CD14-positive monocyte (primary cell): ENCODE data around the gene ZBTB32. TPM values are rescaled to one million over a fixed set of nuclear protein-coding genes. Genes with fewer than 3 reads are reported as not detected.
A peak's percentile ranks its signal among the peaks of the same experiment; 100 is the strongest.

Source experiments
- DNase-seq, 3 donors: peaks; one replicate each; pipeline ENCODE4 v3.0.0-alpha.2; 2011 to 2022
- H2AFZ ChIP-seq: 2 replicates; pipeline ENCODE4 v1.6.0; 2012; ENCODE audit warnings: mild to moderate bottlenecking, low read depth, low read length, inconsistent platforms; ENCODE audit not compliant: insufficient read depth, poor library complexity, severe bottlenecking
- H3K27ac ChIP-seq, 2 donors: 1 replicate in 1 of 2; 2 replicates in 1 of 2; pipeline ENCODE4 v1.5.1; 2012 to 2013; ENCODE audit warnings: low read length in 2 of 2, control low read depth in 1 of 2, inconsistent platforms in 1 of 2, low read depth in 1 of 2, mild to moderate bottlenecking in 1 of 2
- H3K27me3 ChIP-seq, 2 donors: one replicate each; pipeline versions ENCODE4 v1.6.0 to v1.6.1; 2011 to 2013; ENCODE audit warnings: low read length in 2 of 2; ENCODE audit not compliant: control insufficient read depth in 2 of 2, insufficient read depth in 2 of 2
- H3K36me3 ChIP-seq, 2 donors: replicated peaks in 1 of 2; 1 replicate in 1 of 2; 2 replicates in 1 of 2; pipeline versions ENCODE4 v1.5.1 to v1.6.1; 2012 to 2013; ENCODE audit warnings: low read length in 2 of 2, control low read depth in 1 of 2, inconsistent platforms in 1 of 2, mild to moderate bottlenecking in 1 of 2; ENCODE audit not compliant: insufficient read depth in 2 of 2, control insufficient read depth in 1 of 2
- H3K4me1 ChIP-seq, 2 donors: 1 replicate in 1 of 2; 2 replicates in 1 of 2; pipeline versions ENCODE4 v1.5.1 to v1.6.1; 2012 to 2013; ENCODE audit warnings: low read length in 2 of 2, control low read depth in 1 of 2, inconsistent platforms in 1 of 2, mild to moderate bottlenecking in 1 of 2, moderate library complexity in 1 of 2; ENCODE audit not compliant: insufficient read depth in 2 of 2, control insufficient read depth in 1 of 2
- H3K4me2 ChIP-seq: replicated peaks from 2 replicates; pipeline ENCODE3; 2012; ENCODE audit warnings: low read length, moderate library complexity, mild to moderate bottlenecking; ENCODE audit not compliant: poor library complexity, severe bottlenecking; ENCODE audit errors: extremely low read depth
- H3K4me3 ChIP-seq, 3 experiments: fragments of 200-600 bp in 1 of 3; sonication (generic) in 1 of 3; replicated peaks in 1 of 3; 1 replicate in 2 of 3; 2 replicates in 1 of 3; pipeline ENCODE4 v1.5.1; 2011 to 2013; ENCODE audit warnings: low read length in 3 of 3, mild to moderate bottlenecking in 3 of 3, control low read depth in 2 of 3, low read depth in 2 of 3, inconsistent platforms in 1 of 3, moderate library complexity in 1 of 3
- H3K79me2 ChIP-seq: 2 replicates; pipeline ENCODE4 v1.6.0; 2012; ENCODE audit warnings: mild to moderate bottlenecking, control low read depth, inconsistent platforms, low read length, moderate library complexity; ENCODE audit not compliant: insufficient read depth
- H3K9ac ChIP-seq: 2 replicates; pipeline ENCODE4 v1.6.0; 2017; ENCODE audit warnings: low read length, mild to moderate bottlenecking; ENCODE audit not compliant: insufficient read depth, poor library complexity, severe bottlenecking
- H3K9me3 ChIP-seq, 2 donors: replicated peaks in 1 of 2; 1 replicate in 1 of 2; 2 replicates in 1 of 2; pipeline versions ENCODE4 v1.5.1 to v1.6.1; 2012 to 2013; ENCODE audit warnings: low read length in 2 of 2, control low read depth in 1 of 2; ENCODE audit not compliant: control insufficient read depth in 1 of 2, insufficient read depth in 1 of 2
- H4K20me1 ChIP-seq: 2 replicates; pipeline ENCODE4 v1.6.0; 2012; ENCODE audit warnings: mild to moderate bottlenecking, low read length, control low read depth, moderate library complexity; ENCODE audit not compliant: insufficient read depth
- H3K27ac Mint-ChIP-seq, 7 donors: one replicate each; pipeline ENCODE4 v1.8.0; 2020; ENCODE audit warnings: mild to moderate bottlenecking in 7 of 7, mixed read lengths in 7 of 7, moderate library complexity in 6 of 7, inconsistent platforms in 2 of 7
- H3K27me3 Mint-ChIP-seq, 3 donors: one replicate each; pipeline ENCODE4 v1.8.0; 2021 to 2022; ENCODE audit warnings: low read depth in 3 of 3, mild to moderate bottlenecking in 3 of 3, mixed read lengths in 3 of 3, moderate library complexity in 3 of 3, inconsistent platforms in 1 of 3
- H3K36me3 Mint-ChIP-seq, 2 donors: one replicate each; pipeline ENCODE4 v1.8.0; 2020; ENCODE audit warnings: mixed read lengths in 2 of 2, inconsistent platforms in 1 of 2, mild to moderate bottlenecking in 1 of 2
- H3K4me1 Mint-ChIP-seq: one replicate; pipeline ENCODE4 v1.8.0; 2020; ENCODE audit warnings: mild to moderate bottlenecking, mixed read lengths
- H3K4me3 Mint-ChIP-seq, 2 donors: one replicate each; pipeline ENCODE4 v1.8.0; 2020; ENCODE audit warnings: mild to moderate bottlenecking in 2 of 2, mixed read lengths in 2 of 2, moderate library complexity in 1 of 2
- H3K9me3 Mint-ChIP-seq, 7 donors: one replicate each; pipeline ENCODE4 v1.8.0; 2020 to 2022; ENCODE audit warnings: mixed read lengths in 7 of 7, mild to moderate bottlenecking in 6 of 7, moderate library complexity in 6 of 7, inconsistent platforms in 2 of 7
- CTCF ChIP-seq: fragments of 200-600 bp; IDR thresholded peaks from one replicate; pipeline ENCODE4 v1.8.0; 2022; ENCODE audit warnings: antibody characterized with exemption, mild to moderate bottlenecking
- WGBS: methylation state at CpG from one replicate; pipeline ENCODE4 v1.1.5; 2013; ENCODE audit warnings: missing lambda C conversion rate; ENCODE audit not compliant: insufficient coverage; 5-methylcytosine and 5-hydroxymethylcytosine counted together
- intact Hi-C, 2 donors: fragments of 100-400 bp; cut with micrococcal nuclease; formaldehyde crosslinking; loops; one replicate each; pipeline versions ENCODE4 v1.15.0 to v1.15.1; 2023
- polyA plus RNA-seq, 3 donors: library from polyadenylated mRNA; depleted of rRNA in 1 of 3; unstranded in 2 of 3; stranded (reverse) in 1 of 3; fragments of 300-500 nt in 2 of 3; fragments of >200 nt in 1 of 3; fragmentation: Illumina TruSeq in 2 of 3; gene quantifications; 1 replicate in 2 of 3; 2 replicates in 1 of 3; pipeline ENCODE4 v1.2.3, GENCODE V29; 2012 to 2021

Gene ZBTB32
- polyA plus RNA-seq, 3 donors, result 0.05 TPM; not detected in 2

GRCh38 chr19:35760711-35761349 is 56.5 kb downstream of the ZBTB32 start:
- no peak for TF ChIP-seq CTCF
- Histone ChIP-seq H3K4me3 (no peak overlapping the region), H3K9me3 (no peaks in the 10 kb centered on the region), H3K36me3 (peaks cover 16 to 40% of the 10 kb centered on the region in 2 donors), H4K20me1 (peaks cover 12% of the 10 kb centered on the region), H3K4me2 (no peak overlapping the region), H3K27me3 (peaks cover 8 to 16% of the 10 kb centered on the region in 2 donors), H3K9ac (no peak overlapping the region), H3K4me1 (peaks cover 23 to 30% of the 10 kb centered on the region in 2 donors), H2AFZ (no peak overlapping the region), H3K79me2 (peaks cover 12% of the 10 kb centered on the region), H3K27ac (no peak overlapping the region)
- DNase-seq, result no peak
- peaks cover 25% of the 10 kb centered on the region for H3K4me1 Mint-ChIP-seq
- H3K9me3 Mint-ChIP-seq, result peaks cover 0 to 6% (median 3%) of the 10 kb centered on the region in 7 donors
- intact Hi-C loops, result loop anchor here in 1 of 2 donors (5.0 kb wide), 1 partner anchor 251 kb away; the partner anchor contains the start of gene ALKBH6
- 100% methylated on average over 1 of the region's 4 CpGs for WGBS
- H3K4me3 Mint-ChIP-seq, result no peak overlapping the region
- H3K27me3 Mint-ChIP-seq, result peaks cover 13 to 21% (median 15%) of the 10 kb centered on the region in 3 donors
- H3K36me3 Mint-ChIP-seq, result peaks cover 27 to 50% of the 10 kb centered on the region in 2 donors
- H3K27ac Mint-ChIP-seq, result no peak overlapping the region

GRCh38 chr19:35764432-35765315 is 60.3 kb downstream of the ZBTB32 start:
- peaks cover 0 to 1% (median 0%) of the 10 kb centered on the region in 3 donors for H3K27me3 Mint-ChIP-seq
- H3K9me3 Mint-ChIP-seq, result peaks cover 0 to 2% (median 0%) of the 10 kb centered on the region in 7 donors
- Histone ChIP-seq H3K4me1 (no peaks in the 10 kb centered on the region), H2AFZ (no peak overlapping the region), H3K27ac (no peak overlapping the region), H3K27me3 (no peaks in the 10 kb centered on the region), H4K20me1 (no peaks in the 10 kb centered on the region), H3K36me3 (peaks cover 18 to 41% of the 10 kb centered on the region in 2 donors), H3K9ac (no peak overlapping the region), H3K9me3 (no peaks in the 10 kb centered on the region), H3K4me2 (no peak overlapping the region), H3K4me3 (no peak overlapping the region), H3K79me2 (peaks cover 3% of the 10 kb centered on the region)
- no peaks in the 10 kb centered on the region for H3K4me1 Mint-ChIP-seq
- no peak for DNase-seq
- no peak overlapping the region for H3K4me3 Mint-ChIP-seq
- WGBS, result 90% methylated on average over 9 of the region's 17 CpGs
- peaks cover 30 to 67% of the 10 kb centered on the region in 2 donors for H3K36me3 Mint-ChIP-seq
- intact Hi-C loops, result loop anchor here in 1 of 2 donors (5.0 kb wide), 1 partner anchor 248 kb away; the partner anchor contains the start of gene ALKBH6
- H3K27ac Mint-ChIP-seq, result peak overlapping the region in 2 of 7 donors; percentile 41 to 44
- no peak for TF ChIP-seq CTCF
